ENCODE data around the gene SPACA6. TPM values are rescaled to one million over a fixed set of nuclear protein-coding genes. Genes with fewer than 3 reads are reported as not detected.

The SPACA6 gene
- total RNA-seq, 1 donor from 2014 or later, result 11.8 TPM

- DNase-seq, result no peak
- intact Hi-C loops (cut with micrococcal nuclease), result no loop called here
- Histone ChIP-seq H3K9me3 (replicated peaks) (no peaks in the 10 kb centered on the region), H3K4me3 (no peak overlapping the region), H3K27me3 (ENCODE audit: low read depth) (no peaks in the 10 kb centered on the region), H3K4me1 (peaks cover 35% of the 10 kb centered on the region), H3K27ac (replicated peaks) (no peak overlapping the region), H3K36me3 (peaks cover 64% of the 10 kb centered on the region)
- TF ChIP-seq, protein P1, sequence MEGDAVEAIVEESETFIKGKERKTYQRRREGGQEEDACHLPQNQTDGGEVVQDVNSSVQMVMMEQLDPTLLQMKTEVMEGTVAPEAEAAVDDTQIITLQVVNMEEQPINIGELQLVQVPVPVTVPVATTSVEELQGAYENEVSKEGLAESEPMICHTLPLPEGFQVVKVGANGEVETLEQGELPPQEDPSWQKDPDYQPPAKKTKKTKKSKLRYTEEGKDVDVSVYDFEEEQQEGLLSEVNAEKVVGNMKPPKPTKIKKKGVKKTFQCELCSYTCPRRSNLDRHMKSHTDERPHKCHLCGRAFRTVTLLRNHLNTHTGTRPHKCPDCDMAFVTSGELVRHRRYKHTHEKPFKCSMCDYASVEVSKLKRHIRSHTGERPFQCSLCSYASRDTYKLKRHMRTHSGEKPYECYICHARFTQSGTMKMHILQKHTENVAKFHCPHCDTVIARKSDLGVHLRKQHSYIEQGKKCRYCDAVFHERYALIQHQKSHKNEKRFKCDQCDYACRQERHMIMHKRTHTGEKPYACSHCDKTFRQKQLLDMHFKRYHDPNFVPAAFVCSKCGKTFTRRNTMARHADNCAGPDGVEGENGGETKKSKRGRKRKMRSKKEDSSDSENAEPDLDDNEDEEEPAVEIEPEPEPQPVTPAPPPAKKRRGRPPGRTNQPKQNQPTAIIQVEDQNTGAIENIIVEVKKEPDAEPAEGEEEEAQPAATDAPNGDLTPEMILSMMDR (IDR thresholded peaks at IDR 0.05; ENCODE audit: borderline replicate concordance), result no peak
Observed at GRCh38 chr19:51697169-51697776, 4.1 kb downstream of the SPACA6 start.

DNA sequence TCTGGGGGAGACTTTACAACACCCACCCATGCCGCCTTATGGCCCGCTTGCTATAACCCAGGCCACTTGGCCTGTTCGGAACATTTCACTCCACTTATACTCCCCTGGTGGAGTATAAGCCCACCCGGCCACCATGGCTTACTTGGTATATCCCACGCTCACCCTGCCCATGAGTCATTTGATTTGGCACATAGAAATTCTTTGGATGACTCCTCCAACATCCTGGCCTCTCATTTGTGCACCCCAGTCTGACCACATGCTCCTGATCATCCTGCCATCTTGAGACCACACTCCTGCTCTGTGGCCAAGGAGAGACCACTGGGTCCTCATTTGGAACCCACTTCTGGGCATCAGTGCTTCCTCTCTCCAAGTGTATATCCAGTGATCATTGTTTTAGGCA lies 5.2 kb downstream of the SPACA6 start:
- DNase-seq, result no peak
- no peak overlapping the region for H3K27ac ChIP-seq (replicated peaks)
- H3K27me3 ChIP-seq (ENCODE audit: low read depth), result no peaks in the 10 kb centered on the region
- no peak overlapping the region for H3K4me3 ChIP-seq
- no peaks in the 10 kb centered on the region for H3K9me3 ChIP-seq (replicated peaks)
- peaks cover 60% of the 10 kb centered on the region for H3K36me3 ChIP-seq
- intact Hi-C loops (cut with micrococcal nuclease), result no loop called here
- H3K4me1 ChIP-seq, result peaks cover 35% of the 10 kb centered on the region
- TF ChIP-seq, protein P1 (IDR thresholded peaks at IDR 0.05; ENCODE audit: borderline replicate concordance), result no peak

DNA sequence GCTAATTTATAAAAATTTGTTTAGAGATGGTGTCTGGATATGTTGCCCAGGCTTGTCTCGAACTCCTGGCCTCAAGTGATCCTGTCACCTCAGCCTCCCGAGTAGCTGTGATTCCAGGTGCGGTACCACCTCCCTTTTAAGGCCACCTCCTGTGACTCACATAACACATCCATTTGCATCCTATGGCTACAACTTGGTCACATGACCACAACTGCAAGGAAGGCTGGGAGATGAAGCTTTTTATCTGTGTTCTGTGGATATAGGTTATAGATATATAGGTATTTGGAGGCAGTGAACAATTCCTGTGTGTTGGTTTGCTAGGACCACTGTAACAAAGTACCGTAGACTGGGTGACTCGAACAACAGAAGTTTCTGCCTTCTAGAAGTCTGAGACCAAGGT lies 6.0 kb downstream of the SPACA6 start:
- Histone ChIP-seq H3K9me3 (replicated peaks) (no peaks in the 10 kb centered on the region), H3K27me3 (ENCODE audit: low read depth) (no peaks in the 10 kb centered on the region), H3K27ac (replicated peaks) (no peak overlapping the region), H3K4me1 (peaks cover 30% of the 10 kb centered on the region), H3K4me3 (no peak overlapping the region), H3K36me3 (peaks cover 56% of the 10 kb centered on the region)
- DNase-seq, result no peak
- TF ChIP-seq, protein P1 (IDR thresholded peaks at IDR 0.05; ENCODE audit: borderline replicate concordance), result no peak
- intact Hi-C loops (cut with micrococcal nuclease), result no loop called here

DNA sequence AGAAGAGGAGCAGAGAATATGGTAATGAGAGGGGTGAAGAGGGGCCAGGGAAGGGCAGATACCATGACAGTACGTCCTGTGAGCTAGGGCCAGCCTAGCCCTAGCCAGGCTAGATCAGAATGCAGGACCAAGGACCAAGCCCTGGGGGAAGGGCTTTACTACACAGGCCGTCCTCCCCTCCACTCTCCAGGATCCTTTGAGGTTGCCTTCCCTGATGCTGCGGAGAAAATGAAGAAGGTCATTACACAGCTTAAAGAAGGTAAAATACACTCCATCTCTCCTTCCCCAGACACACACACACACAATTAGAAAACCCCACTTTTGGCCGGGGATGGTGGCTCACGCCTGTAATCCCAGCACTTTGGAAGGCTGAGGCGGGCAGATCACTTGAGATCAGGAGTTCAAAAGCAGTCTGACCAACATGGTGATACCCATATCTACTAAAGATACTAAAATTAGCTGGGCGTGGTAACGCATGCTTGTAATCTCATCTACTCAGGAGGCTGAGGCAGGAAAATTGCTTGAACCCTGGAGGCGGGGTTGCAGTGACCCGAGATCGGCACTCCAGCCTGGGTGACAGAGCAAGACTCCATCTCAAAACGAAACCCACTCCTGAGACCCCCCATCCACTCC lies 8.5 kb downstream of the SPACA6 start:
- intact Hi-C loops (cut with micrococcal nuclease), result no loop called here
- DNase-seq, result no peak
- Histone ChIP-seq H3K27me3 (ENCODE audit: low read depth) (no peaks in the 10 kb centered on the region), H3K27ac (replicated peaks) (peak overlapping the region; percentile 94), H3K9me3 (replicated peaks) (no peaks in the 10 kb centered on the region), H3K36me3 (peaks cover 49% of the 10 kb centered on the region), H3K4me1 (peaks cover 47% of the 10 kb centered on the region), H3K4me3 (no peak overlapping the region)
- TF ChIP-seq, protein P1 (IDR thresholded peaks at IDR 0.05; ENCODE audit: borderline replicate concordance), result no peak

- peaks cover 47% of the 10 kb centered on the region for H3K4me1 ChIP-seq
- peaks cover 48% of the 10 kb centered on the region for H3K36me3 ChIP-seq
- intact Hi-C loops (cut with micrococcal nuclease), result no loop called here
- H3K4me3 ChIP-seq, result no peak overlapping the region
- no peaks in the 10 kb centered on the region for H3K9me3 ChIP-seq (replicated peaks)
- TF ChIP-seq, protein P1 (IDR thresholded peaks at IDR 0.05; ENCODE audit: borderline replicate concordance), result no peak
- H3K27me3 ChIP-seq (ENCODE audit: low read depth), result no peaks in the 10 kb centered on the region
- peak overlapping the region; percentile 94 for H3K27ac ChIP-seq (replicated peaks)
- DNase-seq, result peak; percentile 77
Observed at GRCh38 chr19:51702103-51702824, 9.1 kb downstream of the SPACA6 start.
